ENCODE measurements around the gene DIP2C. TPM values are rescaled to one million over a fixed set of nuclear protein-coding genes. Genes with fewer than 3 reads are reported as not detected.

The DIP2C gene
- total RNA-seq, 4 donors from 2014 or later: 2.4 to 14.9 (median 6.1) TPM

GRCh38 chr10:486206-486605 is 203.3 kb downstream of the DIP2C start:
- Histone ChIP-seq H3K27me3 (no peaks in the 10 kb centered on the region), H3K4me3 (no peak overlapping the region), H3K27ac (peak overlapping the region; percentile 16 to 86 (median 82)), H3K4me1 (peaks cover 11 to 64% (median 18%) of the 10 kb centered on the region in 3 donors), H3K36me3 (no peaks in the 10 kb centered on the region), H3K9me3 (no peaks in the 10 kb centered on the region)
- intact Hi-C loops (cut with DNase I): no loop called here
- WGBS, 2 donors: 30 to 50% methylated on average over 10 to 11 of the region's 11 CpGs
- DNase-seq: no peak
- no peak for TF ChIP-seq POLR2A (IDR thresholded peaks at IDR 0.05)
- TF ChIP-seq, protein P1, sequence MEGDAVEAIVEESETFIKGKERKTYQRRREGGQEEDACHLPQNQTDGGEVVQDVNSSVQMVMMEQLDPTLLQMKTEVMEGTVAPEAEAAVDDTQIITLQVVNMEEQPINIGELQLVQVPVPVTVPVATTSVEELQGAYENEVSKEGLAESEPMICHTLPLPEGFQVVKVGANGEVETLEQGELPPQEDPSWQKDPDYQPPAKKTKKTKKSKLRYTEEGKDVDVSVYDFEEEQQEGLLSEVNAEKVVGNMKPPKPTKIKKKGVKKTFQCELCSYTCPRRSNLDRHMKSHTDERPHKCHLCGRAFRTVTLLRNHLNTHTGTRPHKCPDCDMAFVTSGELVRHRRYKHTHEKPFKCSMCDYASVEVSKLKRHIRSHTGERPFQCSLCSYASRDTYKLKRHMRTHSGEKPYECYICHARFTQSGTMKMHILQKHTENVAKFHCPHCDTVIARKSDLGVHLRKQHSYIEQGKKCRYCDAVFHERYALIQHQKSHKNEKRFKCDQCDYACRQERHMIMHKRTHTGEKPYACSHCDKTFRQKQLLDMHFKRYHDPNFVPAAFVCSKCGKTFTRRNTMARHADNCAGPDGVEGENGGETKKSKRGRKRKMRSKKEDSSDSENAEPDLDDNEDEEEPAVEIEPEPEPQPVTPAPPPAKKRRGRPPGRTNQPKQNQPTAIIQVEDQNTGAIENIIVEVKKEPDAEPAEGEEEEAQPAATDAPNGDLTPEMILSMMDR (IDR thresholded peaks at IDR 0.05): no peak

GRCh38 chr10:485776-486175 is 203.7 kb downstream of the DIP2C start:
- Histone ChIP-seq H3K36me3 (no peaks in the 10 kb centered on the region), H3K4me1 (peaks cover 10 to 64% (median 18%) of the 10 kb centered on the region in 3 donors), H3K27ac (peak overlapping the region; percentile 77 to 86 (median 82)), H3K9me3 (no peaks in the 10 kb centered on the region), H3K4me3 (peak overlapping the region in 2 of 4 donors; percentile 52 to 62), H3K27me3 (no peaks in the 10 kb centered on the region)
- intact Hi-C loops (cut with DNase I): no loop called here
- DNase-seq: no peak
- WGBS, 2 donors: 20 to 43% methylated on average over 7 of the region's 7 CpGs
- TF ChIP-seq POLR2A (IDR thresholded peaks at IDR 0.05): no peak
- TF ChIP-seq, protein P1 (IDR thresholded peaks at IDR 0.05): no peak

DNA sequence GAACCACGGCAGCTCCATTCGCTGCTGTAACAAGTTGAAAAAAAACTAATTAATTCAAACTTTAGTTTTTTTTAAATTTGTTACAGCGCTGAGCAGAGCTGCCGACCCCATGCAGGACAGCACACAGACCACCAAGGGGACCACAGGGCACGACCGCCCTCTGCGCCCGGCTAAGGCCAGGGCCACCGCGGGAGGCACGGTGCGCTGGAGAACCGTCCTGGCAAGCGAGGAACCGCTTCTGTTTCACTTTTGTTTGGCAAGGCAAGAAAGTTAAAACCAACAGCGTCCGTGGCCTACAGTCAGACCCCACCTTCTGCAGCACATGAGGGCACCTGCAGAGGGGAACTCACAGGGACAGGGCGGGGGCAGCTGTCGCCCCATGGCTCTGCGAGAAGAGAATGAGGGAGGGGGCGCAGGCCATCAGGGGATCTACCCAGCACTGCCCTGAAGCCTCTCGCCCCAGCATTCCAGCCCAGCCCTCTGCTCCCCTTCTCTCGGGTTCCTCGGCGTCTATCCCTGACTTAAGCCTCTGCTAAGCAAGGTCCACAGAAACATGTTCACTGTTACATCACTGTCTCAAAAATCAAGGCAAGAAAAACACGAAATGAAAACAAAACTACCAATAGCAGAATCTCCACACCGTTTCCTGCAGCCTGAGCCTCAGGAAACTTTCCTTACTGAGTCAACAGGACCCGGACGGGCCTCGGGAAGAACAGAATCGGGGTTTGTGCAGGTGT is 204.4 kb downstream of the DIP2C start:
- no peaks in the 10 kb centered on the region for H3K36me3 ChIP-seq
- H3K27ac ChIP-seq: peak overlapping the region; percentile 77 to 86 (median 82)
- H3K4me1 ChIP-seq: peaks cover 7 to 59% (median 18%) of the 10 kb centered on the region in 3 donors
- H3K27me3 ChIP-seq: no peaks in the 10 kb centered on the region
- no peak for DNase-seq
- intact Hi-C loops (cut with DNase I): no loop called here
- peak overlapping the region; percentile 34 to 62 (median 54) for H3K4me3 ChIP-seq
- whole genome bisulfite sequencing, 2 donors: 39 to 46% methylated on average over 19 to 26 of the region's 31 CpGs
- H3K9me3 ChIP-seq: no peaks in the 10 kb centered on the region
- TF ChIP-seq, protein P1 (IDR thresholded peaks at IDR 0.05): no peak
- TF ChIP-seq POLR2A (IDR thresholded peaks at IDR 0.05): no peak

DNA sequence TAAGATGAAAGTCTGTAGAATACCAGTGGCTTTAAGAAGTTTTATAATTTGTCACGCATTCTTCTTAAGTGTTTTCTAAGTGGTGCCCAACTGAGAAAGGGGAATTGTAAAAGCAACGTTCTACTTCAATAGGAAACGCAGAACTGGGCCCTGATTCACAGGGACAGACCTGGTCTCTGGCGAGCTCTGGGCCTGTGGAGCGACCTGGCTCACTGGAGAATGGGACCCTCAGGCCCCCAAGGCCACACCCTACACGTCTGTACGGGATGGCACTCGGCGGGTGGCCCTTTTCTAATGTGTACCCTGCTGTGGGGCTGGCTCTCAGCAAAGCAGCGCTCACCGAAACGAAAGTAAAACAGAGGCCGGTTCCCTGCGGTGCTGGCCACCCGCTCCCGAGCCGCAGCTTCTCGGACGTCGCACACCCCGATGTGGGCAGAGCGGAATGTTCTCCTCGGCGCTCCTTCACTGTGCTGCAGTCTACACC is 205.0 kb downstream of the DIP2C start:
- intact Hi-C loops (cut with DNase I): no loop called here
- no peak for TF ChIP-seq POLR2A (IDR thresholded peaks at IDR 0.05)
- TF ChIP-seq, protein P1 (IDR thresholded peaks at IDR 0.05): no peak
- H3K4me3 ChIP-seq: peak overlapping the region; percentile 34 to 62 (median 54)
- DNase-seq: no peak
- H3K27me3 ChIP-seq: no peaks in the 10 kb centered on the region
- peaks cover 7 to 59% (median 18%) of the 10 kb centered on the region in 3 donors for H3K4me1 ChIP-seq
- 26 to 45% methylated on average over 7 to 20 of the region's 24 CpGs for WGBS, 2 donors
- H3K27ac ChIP-seq: peak overlapping the region; percentile 77 to 86 (median 82)
- no peaks in the 10 kb centered on the region for H3K36me3 ChIP-seq
- H3K9me3 ChIP-seq: no peaks in the 10 kb centered on the region

- TF ChIP-seq POLR2A (IDR thresholded peaks at IDR 0.05): no peak
- TF ChIP-seq, protein P1 (IDR thresholded peaks at IDR 0.05): no peak
- intact Hi-C loops (cut with DNase I): no loop called here
- peak overlapping the region in 3 of 4 donors; percentile 15 to 48 (median 18) for H3K27ac ChIP-seq
- 81 to 90% methylated on average over 15 of the region's 19 CpGs for WGBS, 2 donors
- peaks cover 7 to 61% (median 18%) of the 10 kb centered on the region in 3 donors for H3K4me1 ChIP-seq
- DNase-seq: no peak
- H3K36me3 ChIP-seq: no peaks in the 10 kb centered on the region
- no peak overlapping the region for H3K4me3 ChIP-seq
- no peaks in the 10 kb centered on the region for H3K9me3 ChIP-seq
- no peaks in the 10 kb centered on the region for H3K27me3 ChIP-seq
Measured at GRCh38 chr10:483261-483660, 206.2 kb downstream of the DIP2C start.
